Endothelial cell of umbilical vein (primary cell): Measurements from ENCODE around the gene ZBTB20. TPM values are rescaled to one million over a fixed set of nuclear protein-coding genes. Genes with fewer than 3 reads are reported as not detected.

Experiments
- BruUV-seq: library from RNA; stranded (reverse); fragments of 400-500 nt; replicated peaks from 2 replicates; lab custom pipeline; 2021; lab: Mats Ljungman, UMichigan
- CTCF ChIA-PET: fragments of 300-600, 350-600 bp; sonication (Branson Sonifier 250); formaldehyde crosslinking; loops from one replicate; lab custom pipeline; 2021; ENCODE audit warnings: antibody characterized with exemption, inconsistent platforms; lab: Charles Lee
- POLR2A ChIA-PET: fragments of 300-600, 350-600 bp; sonication (Branson Sonifier 250); formaldehyde crosslinking; loops from one replicate; lab custom pipeline; 2021; ENCODE audit warnings: antibody characterized with exemption, inconsistent platforms; lab: Charles Lee
- DNase-seq: peaks from one replicate; pipeline ENCODE4 v3.0.0-alpha.2; 2011; ENCODE audit warnings: low read depth, low spot score
- FAIRE-seq: peaks from 2 replicates; lab custom pipeline; 2011; peaks lifted over from hg19 to GRCh38; lab: Jason Lieb, UNC
- H2AFZ ChIP-seq: 2 replicates; pipeline ENCODE4 v1.6.0; 2012; ENCODE audit warnings: low read depth, low read length, control low read depth, inconsistent platforms
- H3K27ac ChIP-seq: 2 replicates; pipeline ENCODE4 v1.5.1; 2011; ENCODE audit warnings: low read depth, mild to moderate bottlenecking, control low read depth, low read length, moderate library complexity; ENCODE audit not compliant: insufficient read depth
- H3K27me3 ChIP-seq, 2 experiments: 2 replicates each; pipeline versions ENCODE4 v1.6.0 to v1.6.1; 2011; ENCODE audit warnings: low read length in 2 of 2, mixed read lengths in 1 of 2; ENCODE audit not compliant: control insufficient read depth in 2 of 2, insufficient read depth in 2 of 2
- H3K36me3 ChIP-seq, 2 experiments: 2 replicates in 1 of 2; 3 replicates in 1 of 2; pipeline ENCODE4 v1.5.1; 2011; ENCODE audit warnings: low read length in 2 of 2, mild to moderate bottlenecking in 1 of 2, moderate library complexity in 1 of 2; ENCODE audit not compliant: control insufficient read depth in 2 of 2, insufficient read depth in 2 of 2; ENCODE audit errors: extremely low read depth in 1 of 2
- H3K4me1 ChIP-seq: 3 replicates; pipeline ENCODE4 v1.5.1; 2011; ENCODE audit warnings: mild to moderate bottlenecking, low read length; ENCODE audit not compliant: control insufficient read depth, insufficient read depth; ENCODE audit errors: extremely low read depth
- H3K4me2 ChIP-seq: 2 replicates; pipeline ENCODE4 v1.6.1; 2011; ENCODE audit warnings: low read length, control low read depth, mixed read lengths; ENCODE audit not compliant: insufficient read depth
- H3K4me3 ChIP-seq, 3 experiments: fragments of 200-600 bp in 1 of 3; sonication (generic), shearing (Covaris generic) in 1 of 3; replicated peaks in 1 of 3; 2 replicates each; pipeline ENCODE4 v1.5.1; 2011 to 2016; ENCODE audit warnings: control low read depth in 3 of 3, low read length in 3 of 3, mild to moderate bottlenecking in 2 of 3, inconsistent platforms in 1 of 3, low read depth in 1 of 3, moderate library complexity in 1 of 3; ENCODE audit not compliant: insufficient read depth in 1 of 3
- H3K79me2 ChIP-seq: 2 replicates; pipeline ENCODE4 v1.6.0; 2012; ENCODE audit warnings: low read length, inconsistent platforms; ENCODE audit not compliant: control insufficient read depth, insufficient read depth
- H3K9ac ChIP-seq: replicated peaks from 2 replicates; pipeline ENCODE3; 2011; ENCODE audit warnings: low read length, control low read depth; ENCODE audit not compliant: insufficient read depth; ENCODE audit errors: extremely low read depth
- H3K9me1 ChIP-seq: replicated peaks from 3 replicates; pipeline ENCODE4 v1.6.0; 2011; ENCODE audit warnings: mild to moderate bottlenecking, low read length; ENCODE audit not compliant: control insufficient read depth, insufficient read depth; ENCODE audit errors: extremely low read depth
- H3K9me3 ChIP-seq: replicated peaks from 2 replicates; pipeline ENCODE4 v1.5.1; 2012; ENCODE audit warnings: low read length, inconsistent platforms; ENCODE audit not compliant: control insufficient read depth, insufficient read depth
- H4K20me1 ChIP-seq: replicated peaks from 2 replicates; pipeline ENCODE3; 2011; ENCODE audit warnings: mild to moderate bottlenecking, low read length; ENCODE audit not compliant: control insufficient read depth, insufficient read depth; ENCODE audit errors: extremely low read depth
- EZH2 ChIP-seq: IDR thresholded peaks from 2 replicates; pipeline ENCODE4 v1.6.1; 2012; ENCODE audit warnings: borderline replicate concordance, low read depth, mild to moderate bottlenecking, moderate library complexity, low read length, inconsistent platforms; ENCODE audit not compliant: severe bottlenecking
- FOS ChIP-seq: IDR thresholded peaks from 2 replicates; pipeline ENCODE4 v1.6.1; 2011; ENCODE audit warnings: mild to moderate bottlenecking, low read length, moderate library complexity, borderline replicate concordance; ENCODE audit not compliant: insufficient read depth
- GATA2 ChIP-seq: IDR thresholded peaks from 2 replicates; pipeline ENCODE4 v1.7.0; 2011; ENCODE audit warnings: low read depth, mild to moderate bottlenecking, moderate library complexity, mixed read lengths, low read length; ENCODE audit not compliant: insufficient read length, insufficient read depth
- JUN ChIP-seq: IDR thresholded peaks from 2 replicates; pipeline ENCODE4 v1.6.1; 2011; ENCODE audit warnings: borderline replicate concordance, low read depth; ENCODE audit not compliant: insufficient read length, insufficient read depth
- MAX ChIP-seq: IDR thresholded peaks from 2 replicates; pipeline ENCODE4 v1.6.1; 2011; ENCODE audit not compliant: insufficient read depth, insufficient read length
- MYC ChIP-seq: IDR thresholded peaks from one replicate; pipeline ENCODE4 v1.6.1; 2011; ENCODE audit warnings: mild to moderate bottlenecking, low read depth, low read length
- POLR2A ChIP-seq: IDR thresholded peaks from 2 replicates; pipeline ENCODE4 v1.6.1; 2012; ENCODE audit warnings: low read depth, mild to moderate bottlenecking, control low read depth, low read length
- POLR2AphosphoS5 ChIP-seq: IDR thresholded peaks from 2 replicates; pipeline ENCODE4 v1.6.1; 2012; ENCODE audit warnings: low read depth, mild to moderate bottlenecking, control low read depth, low read length, moderate library complexity; ENCODE audit not compliant: insufficient read depth
- dilution Hi-C: fragments of 300-500 bp; cut with MboI; formaldehyde crosslinking; loops from one replicate; pipeline ENCODE4 v1.15.0; 2019; ENCODE audit warnings: low sequenced_read_pairs; ENCODE audit not compliant: extremely low pct_ligation_motif_present
- intact Hi-C: fragments of 100-400 bp; cut with micrococcal nuclease; formaldehyde crosslinking; loops from one replicate; pipeline ENCODE4 v1.10.0; 2022
- polyA plus RNA-seq, 4 experiments: library from polyadenylated mRNA; depleted of rRNA in 3 of 4; stranded (reverse) in 3 of 4; unstranded in 1 of 4; fragments of >200 nt; gene quantifications; 2 replicates each; pipeline versions ENCODE4 v1.2.1 to v1.2.3, GENCODE V29; 2011 to 2012; ENCODE audit warnings: missing spikeins in 1 of 4
- total RNA-seq: library from RNA; stranded (reverse); gene quantifications from 2 replicates; pipeline ENCODE4 v1.2.3, GENCODE V29; 2021
- TF ChIP-seq, protein P1 (sequence below), 2 donors: IDR thresholded peaks; 1 replicate in 1 of 2; 2 replicates in 1 of 2; pipeline ENCODE4 v1.5.1; 2011; ENCODE audit warnings: low read length in 2 of 2, mild to moderate bottlenecking in 2 of 2, moderate library complexity in 2 of 2, control low read depth in 1 of 2, inconsistent platforms in 1 of 2, low read depth in 1 of 2; ENCODE audit not compliant: insufficient read depth in 1 of 2; ENCODE audit errors: extremely low read depth in 1 of 2

Gene ZBTB20
- total and polyA plus RNA-seq, 2 donors (not counting 3 experiments of a cell fraction or from before 2014, with no cell fraction given) = 2.1 to 20.5 TPM

GRCh38 chr3:114586119-114586518 is 561.0 kb downstream of the ZBTB20 start:
- Histone ChIP-seq H3K9me1 (no peaks in the 10 kb centered on the region), H3K9me3 (no peaks in the 10 kb centered on the region), H2AFZ (no peak overlapping the region), H3K4me3 (no peak overlapping the region), H3K4me2 (no peak overlapping the region), H3K79me2 (no peaks in the 10 kb centered on the region), H3K27ac (no peak overlapping the region), H3K4me1 (no peaks in the 10 kb centered on the region), H3K36me3 (no peaks in the 10 kb centered on the region), H3K9ac (no peak overlapping the region), H3K27me3 (no peaks in the 10 kb centered on the region), H4K20me1 (no peaks in the 10 kb centered on the region)
- no peak for TF ChIP-seq POLR2A
- no peak for TF ChIP-seq MYC
- no peak for TF ChIP-seq JUN
- no peak for TF ChIP-seq POLR2AphosphoS5
- no peak for TF ChIP-seq EZH2
- TF ChIP-seq, protein P1, sequence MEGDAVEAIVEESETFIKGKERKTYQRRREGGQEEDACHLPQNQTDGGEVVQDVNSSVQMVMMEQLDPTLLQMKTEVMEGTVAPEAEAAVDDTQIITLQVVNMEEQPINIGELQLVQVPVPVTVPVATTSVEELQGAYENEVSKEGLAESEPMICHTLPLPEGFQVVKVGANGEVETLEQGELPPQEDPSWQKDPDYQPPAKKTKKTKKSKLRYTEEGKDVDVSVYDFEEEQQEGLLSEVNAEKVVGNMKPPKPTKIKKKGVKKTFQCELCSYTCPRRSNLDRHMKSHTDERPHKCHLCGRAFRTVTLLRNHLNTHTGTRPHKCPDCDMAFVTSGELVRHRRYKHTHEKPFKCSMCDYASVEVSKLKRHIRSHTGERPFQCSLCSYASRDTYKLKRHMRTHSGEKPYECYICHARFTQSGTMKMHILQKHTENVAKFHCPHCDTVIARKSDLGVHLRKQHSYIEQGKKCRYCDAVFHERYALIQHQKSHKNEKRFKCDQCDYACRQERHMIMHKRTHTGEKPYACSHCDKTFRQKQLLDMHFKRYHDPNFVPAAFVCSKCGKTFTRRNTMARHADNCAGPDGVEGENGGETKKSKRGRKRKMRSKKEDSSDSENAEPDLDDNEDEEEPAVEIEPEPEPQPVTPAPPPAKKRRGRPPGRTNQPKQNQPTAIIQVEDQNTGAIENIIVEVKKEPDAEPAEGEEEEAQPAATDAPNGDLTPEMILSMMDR (IDR thresholded peaks at IDR 0.05; ENCODE audit: extremely low read depth in 1 of 2, insufficient read depth in 1 of 2, low read depth in 1 of 2, low read length in 2 of 2) = no peak
- no peak for TF ChIP-seq GATA2
- TF ChIP-seq MAX = no peak
- no peak for TF ChIP-seq FOS
- intact Hi-C loops = no loop called here
- POLR2A ChIA-PET = no interaction called here
- dilution Hi-C loops = no loop called here
- CTCF ChIA-PET = interaction anchor here (0.9 kb wide), 1 partner anchor 8 kb away, joined by 3 read pairs; no protein-coding TSS in a partner anchor
- no peak for DNase-seq
- BruUV-seq = no TSS peak
- no peak for FAIRE-seq
